Liver (tissue), 9 donors: Measurements from ENCODE around the gene NHS. TPM values are rescaled to one million over a fixed set of nuclear protein-coding genes. Genes with fewer than 3 reads are reported as not detected.

Experiments used
- DNase-seq: peaks from one replicate; pipeline ENCODE4 v3.0.0-alpha.2; 2017; ENCODE audit warnings: low spot score
- H3K27ac ChIP-seq, 2 donors: one replicate each; pipeline ENCODE4 v1.7.0; 2013; ENCODE audit warnings: inconsistent platforms in 2 of 2, low read length in 2 of 2, control low read depth in 1 of 2, low read depth in 1 of 2, mild to moderate bottlenecking in 1 of 2
- H3K27me3 ChIP-seq, 4 donors: one replicate each; pipeline versions ENCODE4 v1.6.1 to v1.7.0; 2013; ENCODE audit warnings: low read length in 3 of 4, inconsistent platforms in 1 of 4, mild to moderate bottlenecking in 1 of 4, moderate library complexity in 1 of 4; ENCODE audit not compliant: control insufficient read depth in 4 of 4, insufficient read depth in 4 of 4
- H3K36me3 ChIP-seq, 4 donors: one replicate each; pipeline versions ENCODE4 v1.6.1 to v1.7.0; 2013; ENCODE audit warnings: low read length in 3 of 4, mild to moderate bottlenecking in 3 of 4, low read depth in 1 of 4, moderate library complexity in 1 of 4; ENCODE audit not compliant: control insufficient read depth in 4 of 4, insufficient read depth in 3 of 4
- H3K4me1 ChIP-seq, 4 donors: one replicate each; pipeline versions ENCODE4 v1.6.1 to v1.7.0; 2013; ENCODE audit warnings: low read length in 3 of 4, mild to moderate bottlenecking in 3 of 4, moderate library complexity in 1 of 4; ENCODE audit not compliant: control insufficient read depth in 4 of 4, insufficient read depth in 4 of 4
- H3K4me3 ChIP-seq, 3 donors: one replicate each; pipeline versions ENCODE4 v1.6.1 to v1.7.0; 2013; ENCODE audit warnings: low read length in 3 of 3, control low read depth in 1 of 3, low read depth in 1 of 3, mild to moderate bottlenecking in 1 of 3
- H3K9ac ChIP-seq, 2 donors: one replicate each; pipeline ENCODE4 v1.7.0; 2013; ENCODE audit warnings: low read length in 2 of 2, mild to moderate bottlenecking in 2 of 2, moderate library complexity in 2 of 2, control low read depth in 1 of 2, low read depth in 1 of 2
- H3K9me3 ChIP-seq, 4 donors: one replicate each; pipeline versions ENCODE4 v1.6.1 to v1.7.0; 2013; ENCODE audit warnings: low read length in 3 of 4; ENCODE audit not compliant: control insufficient read depth in 4 of 4
- FOXA1 ChIP-seq: IDR thresholded peaks from 2 replicates; pipeline ENCODE4 v1.6.1; 2016; ENCODE audit warnings: antibody characterized with exemption
- HNF4A ChIP-seq, 2 donors: conservative IDR thresholded peaks; 2 replicates each; pipeline ENCODE4 v1.6.1; 2016; ENCODE audit warnings: antibody characterized with exemption in 2 of 2, mild to moderate bottlenecking in 2 of 2
- HNF4G ChIP-seq: IDR thresholded peaks from 2 replicates; pipeline ENCODE4 v1.6.1; 2016; ENCODE audit warnings: antibody characterized with exemption
- RAD21 ChIP-seq, 2 donors: IDR thresholded peaks; 2 replicates each; pipeline ENCODE4 v1.6.1; 2016; ENCODE audit warnings: antibody characterized with exemption in 2 of 2, mild to moderate bottlenecking in 2 of 2
- TAF1 ChIP-seq: conservative IDR thresholded peaks from 2 replicates; pipeline ENCODE4 v1.6.1; 2016; ENCODE audit warnings: antibody characterized with exemption, mild to moderate bottlenecking
- YY1 ChIP-seq: IDR thresholded peaks from 2 replicates; pipeline ENCODE4 v1.6.1; 2016; ENCODE audit warnings: antibody characterized with exemption, mild to moderate bottlenecking
- WGBS: extraction: QIAGEN DNeasy Blood & Tissue Kit; methylation state at CpG from one replicate; pipeline ENCODE4 v1.1.7; 2013; 5-methylcytosine and 5-hydroxymethylcytosine counted together
- polyA plus RNA-seq, 2 donors: library from polyadenylated mRNA; stranded (reverse) in 1 of 2; unstranded in 1 of 2; fragments of 200-250 nt in 1 of 2; fragments of >200 nt in 1 of 2; fragmentation: Nextera tagmentation in 1 of 2; extraction: Ambion mirVana in 1 of 2; gene quantifications; one replicate each; pipeline versions ENCODE4 v1.2.1 to v1.2.3, GENCODE V29; 2013 to 2015
- total RNA-seq, 2 donors: library from RNA; depleted of rRNA; stranded (reverse); fragments of >200 nt; gene quantifications; one replicate each; pipeline ENCODE4 v1.2.3, GENCODE V29; 2014
- TF ChIP-seq, protein P1 (sequence below): IDR thresholded peaks from 2 replicates; pipeline ENCODE4 v1.6.1; 2016; ENCODE audit warnings: antibody characterized with exemption
- TF ChIP-seq, protein P2 (sequence below): IDR thresholded peaks from 2 replicates; pipeline ENCODE4 v1.6.1; 2016; ENCODE audit warnings: antibody characterized with exemption
- TF ChIP-seq, protein P3 (sequence below): fragments of 150-350 bp; IDR thresholded peaks from 2 replicates; pipeline ENCODE4 v1.5.1; 2017; ENCODE audit warnings: improper control_type of control experiment, low read depth, low read length; ENCODE audit not compliant: missing input control
- TF ChIP-seq, protein P4 (sequence below): IDR thresholded peaks from 2 replicates; pipeline ENCODE4 v1.6.1; 2016; ENCODE audit warnings: antibody characterized with exemption, mild to moderate bottlenecking
- donor health status: healthy.
- donor health status: healthy.
- donor health status: healthy.
- donor health status: healthy.
- donor health status: healthy.

Gene NHS
- total and polyA plus RNA-seq, 4 donors, result 0.03 to 0.17 (median 0.10) TPM

DNA sequence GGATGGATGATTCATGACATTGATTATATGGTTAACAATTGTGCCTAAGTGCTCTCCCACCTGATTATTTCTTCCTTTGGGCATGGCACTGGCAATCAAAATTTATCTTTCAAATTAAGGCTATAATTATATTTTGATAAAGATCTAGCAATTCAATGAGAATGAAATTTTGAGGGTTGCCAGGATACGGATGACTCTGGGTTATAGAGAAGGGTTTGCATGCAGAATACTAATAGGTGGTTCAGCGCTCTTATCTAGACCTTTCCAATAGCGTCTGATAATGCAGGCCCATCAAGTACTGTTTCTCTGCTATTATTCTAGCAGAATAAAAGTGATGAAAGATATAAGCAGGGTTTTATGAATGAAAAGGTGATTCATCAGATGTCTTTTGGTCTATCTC lies 287.4 kb downstream of the NHS start:
- Histone ChIP-seq H3K36me3 (no peaks in the 10 kb centered on the region), H3K9me3 (no peaks in the 10 kb centered on the region), H3K27ac (no peak overlapping the region), H3K4me1 (no peaks in the 10 kb centered on the region), H3K27me3 (no peaks in the 10 kb centered on the region), H3K9ac (no peak overlapping the region), H3K4me3 (no peak overlapping the region)
- no peak for TF ChIP-seq RAD21 (IDR thresholded peaks at IDR 0.05)
- TF ChIP-seq, protein P1, sequence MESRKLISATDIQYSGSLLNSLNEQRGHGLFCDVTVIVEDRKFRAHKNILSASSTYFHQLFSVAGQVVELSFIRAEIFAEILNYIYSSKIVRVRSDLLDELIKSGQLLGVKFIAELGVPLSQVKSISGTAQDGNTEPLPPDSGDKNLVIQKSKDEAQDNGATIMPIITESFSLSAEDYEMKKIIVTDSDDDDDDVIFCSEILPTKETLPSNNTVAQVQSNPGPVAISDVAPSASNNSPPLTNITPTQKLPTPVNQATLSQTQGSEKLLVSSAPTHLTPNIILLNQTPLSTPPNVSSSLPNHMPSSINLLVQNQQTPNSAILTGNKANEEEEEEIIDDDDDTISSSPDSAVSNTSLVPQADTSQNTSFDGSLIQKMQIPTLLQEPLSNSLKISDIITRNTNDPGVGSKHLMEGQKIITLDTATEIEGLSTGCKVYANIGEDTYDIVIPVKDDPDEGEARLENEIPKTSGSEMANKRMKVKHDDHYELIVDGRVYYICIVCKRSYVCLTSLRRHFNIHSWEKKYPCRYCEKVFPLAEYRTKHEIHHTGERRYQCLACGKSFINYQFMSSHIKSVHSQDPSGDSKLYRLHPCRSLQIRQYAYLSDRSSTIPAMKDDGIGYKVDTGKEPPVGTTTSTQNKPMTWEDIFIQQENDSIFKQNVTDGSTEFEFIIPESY, result no peak
- 97% methylated on average over 3 of the region's 3 CpGs for WGBS
- no peak for DNase-seq

DNA sequence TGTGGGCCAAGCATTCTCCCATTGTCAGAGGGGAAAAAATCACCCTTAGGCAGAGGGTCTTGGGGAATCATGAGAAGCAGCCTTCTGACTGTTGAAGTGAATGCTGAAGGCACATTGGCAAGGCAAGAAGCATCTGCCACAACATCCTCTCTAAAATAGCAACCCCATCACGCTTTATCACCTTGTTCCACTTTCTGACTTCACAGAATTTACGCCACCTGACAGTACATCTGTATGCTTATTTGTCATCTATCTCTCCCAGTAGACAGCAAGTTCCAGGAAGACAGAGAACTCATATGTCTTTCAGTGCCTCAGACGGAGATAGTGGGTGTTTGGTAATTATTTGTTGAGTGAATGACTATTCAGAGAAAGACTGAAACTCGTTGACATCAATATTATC lies 293.9 kb downstream of the NHS start:
- Histone ChIP-seq H3K4me1 (no peaks in the 10 kb centered on the region), H3K4me3 (no peak overlapping the region), H3K9ac (no peak overlapping the region), H3K27me3 (no peaks in the 10 kb centered on the region), H3K9me3 (no peaks in the 10 kb centered on the region), H3K36me3 (no peaks in the 10 kb centered on the region), H3K27ac (no peak overlapping the region)
- no peak for DNase-seq
- TF ChIP-seq HNF4A (conservative IDR thresholded peaks at IDR 0.05), result no peak
- TF ChIP-seq HNF4G, result no peak
- TF ChIP-seq YY1, result no peak
- TF ChIP-seq, protein P2, sequence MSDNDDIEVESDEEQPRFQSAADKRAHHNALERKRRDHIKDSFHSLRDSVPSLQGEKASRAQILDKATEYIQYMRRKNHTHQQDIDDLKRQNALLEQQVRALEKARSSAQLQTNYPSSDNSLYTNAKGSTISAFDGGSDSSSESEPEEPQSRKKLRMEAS, result no peak
- TF ChIP-seq FOXA1, result no peak
- TF ChIP-seq, protein P3, sequence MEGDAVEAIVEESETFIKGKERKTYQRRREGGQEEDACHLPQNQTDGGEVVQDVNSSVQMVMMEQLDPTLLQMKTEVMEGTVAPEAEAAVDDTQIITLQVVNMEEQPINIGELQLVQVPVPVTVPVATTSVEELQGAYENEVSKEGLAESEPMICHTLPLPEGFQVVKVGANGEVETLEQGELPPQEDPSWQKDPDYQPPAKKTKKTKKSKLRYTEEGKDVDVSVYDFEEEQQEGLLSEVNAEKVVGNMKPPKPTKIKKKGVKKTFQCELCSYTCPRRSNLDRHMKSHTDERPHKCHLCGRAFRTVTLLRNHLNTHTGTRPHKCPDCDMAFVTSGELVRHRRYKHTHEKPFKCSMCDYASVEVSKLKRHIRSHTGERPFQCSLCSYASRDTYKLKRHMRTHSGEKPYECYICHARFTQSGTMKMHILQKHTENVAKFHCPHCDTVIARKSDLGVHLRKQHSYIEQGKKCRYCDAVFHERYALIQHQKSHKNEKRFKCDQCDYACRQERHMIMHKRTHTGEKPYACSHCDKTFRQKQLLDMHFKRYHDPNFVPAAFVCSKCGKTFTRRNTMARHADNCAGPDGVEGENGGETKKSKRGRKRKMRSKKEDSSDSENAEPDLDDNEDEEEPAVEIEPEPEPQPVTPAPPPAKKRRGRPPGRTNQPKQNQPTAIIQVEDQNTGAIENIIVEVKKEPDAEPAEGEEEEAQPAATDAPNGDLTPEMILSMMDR, result no peak
- TF ChIP-seq, protein P4, sequence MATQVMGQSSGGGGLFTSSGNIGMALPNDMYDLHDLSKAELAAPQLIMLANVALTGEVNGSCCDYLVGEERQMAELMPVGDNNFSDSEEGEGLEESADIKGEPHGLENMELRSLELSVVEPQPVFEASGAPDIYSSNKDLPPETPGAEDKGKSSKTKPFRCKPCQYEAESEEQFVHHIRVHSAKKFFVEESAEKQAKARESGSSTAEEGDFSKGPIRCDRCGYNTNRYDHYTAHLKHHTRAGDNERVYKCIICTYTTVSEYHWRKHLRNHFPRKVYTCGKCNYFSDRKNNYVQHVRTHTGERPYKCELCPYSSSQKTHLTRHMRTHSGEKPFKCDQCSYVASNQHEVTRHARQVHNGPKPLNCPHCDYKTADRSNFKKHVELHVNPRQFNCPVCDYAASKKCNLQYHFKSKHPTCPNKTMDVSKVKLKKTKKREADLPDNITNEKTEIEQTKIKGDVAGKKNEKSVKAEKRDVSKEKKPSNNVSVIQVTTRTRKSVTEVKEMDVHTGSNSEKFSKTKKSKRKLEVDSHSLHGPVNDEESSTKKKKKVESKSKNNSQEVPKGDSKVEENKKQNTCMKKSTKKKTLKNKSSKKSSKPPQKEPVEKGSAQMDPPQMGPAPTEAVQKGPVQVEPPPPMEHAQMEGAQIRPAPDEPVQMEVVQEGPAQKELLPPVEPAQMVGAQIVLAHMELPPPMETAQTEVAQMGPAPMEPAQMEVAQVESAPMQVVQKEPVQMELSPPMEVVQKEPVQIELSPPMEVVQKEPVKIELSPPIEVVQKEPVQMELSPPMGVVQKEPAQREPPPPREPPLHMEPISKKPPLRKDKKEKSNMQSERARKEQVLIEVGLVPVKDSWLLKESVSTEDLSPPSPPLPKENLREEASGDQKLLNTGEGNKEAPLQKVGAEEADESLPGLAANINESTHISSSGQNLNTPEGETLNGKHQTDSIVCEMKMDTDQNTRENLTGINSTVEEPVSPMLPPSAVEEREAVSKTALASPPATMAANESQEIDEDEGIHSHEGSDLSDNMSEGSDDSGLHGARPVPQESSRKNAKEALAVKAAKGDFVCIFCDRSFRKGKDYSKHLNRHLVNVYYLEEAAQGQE, result no peak
- TF ChIP-seq, protein P1, result no peak
- no peak for TF ChIP-seq TAF1
- 85% methylated on average over 4 of the region's 4 CpGs for WGBS
